H1 (cell line): ENCODE results near the gene COL5A1. TPM values are rescaled to one million over a fixed set of nuclear protein-coding genes. Genes with fewer than 3 reads are reported as not detected.

ENCODE experiments used
- CTCF ChIA-PET: fragments of 300-600 bp; sonication (Branson Sonifier 250); formaldehyde crosslinking; loops from one replicate; lab custom pipeline; 2021; ENCODE audit not compliant: partially characterized antibody; lab: Charles Lee
- POLR2A ChIA-PET: fragments of 300-600 bp; sonication (Branson Sonifier 250); formaldehyde crosslinking; loops from one replicate; lab custom pipeline; 2021; ENCODE audit warnings: inconsistent platforms; ENCODE audit not compliant: partially characterized antibody; lab: Charles Lee
- DNase-seq, 2 experiments: peaks; one replicate each; pipeline versions ENCODE4 v3.0.0 to v3.0.0-alpha.2; 2010 to 2022; ENCODE audit warnings: low spot score in 2 of 2, low read depth in 1 of 2, mixed read lengths in 1 of 2
- FAIRE-seq: peaks from 2 replicates; lab custom pipeline; 2011; peaks lifted over from hg19 to GRCh38; lab: Jason Lieb, UNC
- H2AFZ ChIP-seq: 2 replicates; pipeline ENCODE4 v1.8.1; 2012; ENCODE audit warnings: low read length, inconsistent platforms
- H2AK5ac ChIP-seq: 2 replicates; pipeline ENCODE4 v1.6.1; 2013; ENCODE audit warnings: low read depth, low read length
- H2BK120ac ChIP-seq: replicated peaks from 2 replicates; pipeline ENCODE3; 2013; ENCODE audit warnings: low read depth, low read length, inconsistent platforms
- H2BK12ac ChIP-seq: 2 replicates; pipeline ENCODE4 v1.6.1; 2013; ENCODE audit warnings: low read depth, low read length
- H2BK15ac ChIP-seq: 2 replicates; pipeline ENCODE4 v1.6.1; 2013; ENCODE audit warnings: low read length
- H2BK20ac ChIP-seq: 2 replicates; pipeline ENCODE4 v1.6.1; 2013; ENCODE audit warnings: low read length
- H2BK5ac ChIP-seq: 2 replicates; pipeline ENCODE4 v1.6.1; 2013; ENCODE audit warnings: low read depth, low read length
- H3K14ac ChIP-seq: 2 replicates; pipeline ENCODE4 v1.6.1; 2013; ENCODE audit warnings: inconsistent platforms; ENCODE audit not compliant: insufficient read length
- H3K18ac ChIP-seq: 2 replicates; pipeline ENCODE4 v1.6.1; 2013; ENCODE audit warnings: low read length; ENCODE audit errors: extremely low read depth
- H3K23ac ChIP-seq: 2 replicates; pipeline ENCODE4 v1.6.1; 2013; ENCODE audit warnings: inconsistent platforms; ENCODE audit not compliant: insufficient read length
- H3K23me2 ChIP-seq: 2 replicates; pipeline ENCODE4 v1.6.1; 2013; ENCODE audit warnings: low read depth, low read length
- H3K27ac ChIP-seq: 2 replicates; pipeline ENCODE4 v1.6.1; 2011; ENCODE audit warnings: low read depth, low read length, inconsistent platforms
- H3K27me3 ChIP-seq, 4 experiments: replicated peaks in 1 of 4; 1 replicate in 1 of 4; 2 replicates in 3 of 4; pipeline versions ENCODE4 v1.6.1 to v1.8.1; 2011 to 2013; ENCODE audit warnings: low read length in 3 of 4, mild to moderate bottlenecking in 3 of 4, inconsistent platforms in 2 of 4, mixed read lengths in 2 of 4, moderate library complexity in 1 of 4; ENCODE audit not compliant: control insufficient read depth in 3 of 4, insufficient read depth in 3 of 4; ENCODE audit errors: extremely low read depth in 1 of 4
- H3K36me3 ChIP-seq, 4 experiments: 2 replicates each; pipeline versions ENCODE4 v1.6.1 to v1.8.1; 2011 to 2013; ENCODE audit warnings: mild to moderate bottlenecking in 4 of 4, low read length in 3 of 4, moderate library complexity in 2 of 4, control low read depth in 1 of 4, inconsistent platforms in 1 of 4; ENCODE audit not compliant: insufficient read depth in 4 of 4, control insufficient read depth in 2 of 4
- H3K4ac ChIP-seq: replicated peaks from 2 replicates; pipeline ENCODE3; 2013; ENCODE audit warnings: low read length, low read depth, mixed read lengths, inconsistent platforms; ENCODE audit not compliant: insufficient read length
- H3K4me1 ChIP-seq, 4 experiments: replicated peaks in 1 of 4; 1 replicate in 1 of 4; 2 replicates in 3 of 4; pipeline versions ENCODE4 v1.6.1 to v1.8.1; 2011 to 2013; ENCODE audit warnings: low read length in 3 of 4, inconsistent platforms in 2 of 4, mixed read lengths in 1 of 4; ENCODE audit not compliant: insufficient read depth in 4 of 4, control insufficient read depth in 3 of 4
- H3K4me2 ChIP-seq, 2 experiments: 2 replicates each; pipeline versions ENCODE4 v1.6.1 to v1.8.1; 2011 to 2013; ENCODE audit warnings: low read depth in 2 of 2, low read length in 2 of 2, control low read depth in 1 of 2, inconsistent platforms in 1 of 2, mild to moderate bottlenecking in 1 of 2; ENCODE audit not compliant: insufficient read depth in 1 of 2
- H3K4me3 ChIP-seq, 4 experiments: fragments of 200-600, 300-600 bp in 1 of 4; sonication (generic), shearing (Covaris generic), sonication (Bioruptor Twin) in 1 of 4; 2 replicates each; pipeline versions ENCODE4 v1.5.1 to v1.8.1; 2011 to 2016; ENCODE audit warnings: low read length in 4 of 4, low read depth in 3 of 4, control low read depth in 2 of 4, inconsistent platforms in 2 of 4, mild to moderate bottlenecking in 2 of 4, mixed read lengths in 1 of 4, moderate library complexity in 1 of 4; ENCODE audit not compliant: insufficient read depth in 2 of 4; ENCODE audit errors: extremely low read depth in 1 of 4
- H3K56ac ChIP-seq: replicated peaks from 2 replicates; pipeline ENCODE3; 2013; ENCODE audit warnings: low read depth, mild to moderate bottlenecking, mixed read lengths, low read length, inconsistent platforms; ENCODE audit not compliant: insufficient read length
- H3K79me1 ChIP-seq: 2 replicates; pipeline ENCODE4 v1.6.1; 2013; ENCODE audit warnings: low read depth, low read length, control low read depth
- H3K79me2 ChIP-seq, 2 experiments: 2 replicates each; pipeline versions ENCODE4 v1.6.1 to v1.8.1; 2012 to 2013; ENCODE audit warnings: low read length in 2 of 2, mild to moderate bottlenecking in 2 of 2, inconsistent platforms in 1 of 2; ENCODE audit not compliant: insufficient read depth in 2 of 2, control insufficient read depth in 1 of 2
- H3K9ac ChIP-seq, 4 experiments: replicated peaks in 1 of 4; 1 replicate in 1 of 4; 2 replicates in 3 of 4; pipeline versions ENCODE4 v1.6.1 to v1.8.1; 2011 to 2013; ENCODE audit warnings: low read depth in 3 of 4, low read length in 3 of 4, control low read depth in 2 of 4, mild to moderate bottlenecking in 2 of 4, moderate library complexity in 2 of 4, inconsistent platforms in 1 of 4; ENCODE audit errors: extremely low read depth in 1 of 4
- H3K9me3 ChIP-seq, 2 experiments: 2 replicates each; pipeline versions ENCODE4 v1.6.1 to v1.8.1; 2012 to 2013; ENCODE audit warnings: mild to moderate bottlenecking in 2 of 2, moderate library complexity in 2 of 2, control low read depth in 1 of 2, inconsistent platforms in 1 of 2, low read depth in 1 of 2, low read length in 1 of 2, mixed read lengths in 1 of 2; ENCODE audit not compliant: insufficient read depth in 2 of 2
- H4K20me1 ChIP-seq, 2 experiments: replicated peaks in 1 of 2; 2 replicates each; pipeline versions ENCODE3 to v1.8.1; 2011 to 2013; ENCODE audit warnings: inconsistent platforms in 2 of 2, low read length in 2 of 2, mild to moderate bottlenecking in 1 of 2; ENCODE audit not compliant: insufficient read depth in 2 of 2, control insufficient read depth in 1 of 2
- H4K5ac ChIP-seq: 2 replicates; pipeline ENCODE4 v1.6.1; 2013; ENCODE audit warnings: low read length, low read depth, mixed read lengths, inconsistent platforms; ENCODE audit not compliant: insufficient read length
- H4K8ac ChIP-seq: 2 replicates; pipeline ENCODE4 v1.8.0; 2013; ENCODE audit warnings: mild to moderate bottlenecking, moderate library complexity, low read length, inconsistent platforms; ENCODE audit not compliant: insufficient read depth; ENCODE audit errors: extremely low read depth
- H4K91ac ChIP-seq: replicated peaks from 2 replicates; pipeline ENCODE3; 2013; ENCODE audit warnings: low read length, mixed read lengths, inconsistent platforms; ENCODE audit not compliant: insufficient read length
- CREB1 ChIP-seq: IDR thresholded peaks from 2 replicates; pipeline ENCODE4 v1.6.1; 2012; ENCODE audit warnings: inconsistent platforms
- CTBP2 ChIP-seq: IDR thresholded peaks from 2 replicates; pipeline ENCODE4 v1.7.0; 2011; ENCODE audit warnings: borderline replicate concordance, mild to moderate bottlenecking, moderate library complexity, mixed read lengths, low read length; ENCODE audit not compliant: insufficient read depth, insufficient read length
- FOSL1 ChIP-seq: IDR thresholded peaks from 2 replicates; pipeline ENCODE4 v1.6.1; 2011; ENCODE audit warnings: mild to moderate bottlenecking, low read depth, low read length, moderate library complexity; ENCODE audit not compliant: insufficient read depth
- GABPA ChIP-seq: IDR thresholded peaks from 2 replicates; pipeline ENCODE4 v1.6.1; 2011; ENCODE audit warnings: mild to moderate bottlenecking, low read length, moderate library complexity, borderline replicate concordance; ENCODE audit not compliant: insufficient read depth
- NRF1 ChIP-seq: IDR thresholded peaks from 2 replicates; pipeline ENCODE4 v1.6.1; 2011; ENCODE audit warnings: mild to moderate bottlenecking, low read depth, low read length, improper control_type of control experiment
- RNF2 ChIP-seq: fragments of 200-900, 300-1000 bp; sonication (generic); IDR thresholded peaks from 2 replicates; pipeline ENCODE4 v1.7.1; 2016; ENCODE audit warnings: borderline replicate concordance, low read depth, mild to moderate bottlenecking, antibody characterized with exemption, low read length; ENCODE audit not compliant: poor library complexity, severe bottlenecking; ENCODE audit errors: missing control alignments
- SIN3A ChIP-seq, 2 experiments: IDR thresholded peaks in 1 of 2; conservative IDR thresholded peaks in 1 of 2; 2 replicates each; pipeline ENCODE4 v1.6.1; 2011 to 2012; ENCODE audit warnings: low read length in 2 of 2, improper control_type of control experiment in 1 of 2, low read depth in 1 of 2, mild to moderate bottlenecking in 1 of 2
- SIRT6 ChIP-seq: IDR thresholded peaks from one replicate; pipeline ENCODE4 v1.7.1; 2012; ENCODE audit warnings: low read length, inconsistent platforms
- SP4 ChIP-seq: IDR thresholded peaks from 2 replicates; pipeline ENCODE4 v1.6.1; 2012; ENCODE audit warnings: low read length, inconsistent platforms
- TAF1 ChIP-seq: IDR thresholded peaks from 2 replicates; pipeline ENCODE4 v1.6.1; 2011; ENCODE audit warnings: mild to moderate bottlenecking, low read depth, low read length
- TAF7 ChIP-seq: optimal IDR thresholded peaks from 2 replicates; pipeline ENCODE3; 2011; ENCODE audit warnings: low read depth, mild to moderate bottlenecking, inconsistent platforms, low read length, moderate library complexity, borderline replicate concordance
- WGBS, 2 experiments: shearing (Covaris generic) in 1 of 2; methylation state at CpG; one replicate each; pipeline versions ENCODE4 v1.1.6 to v1.1.7; 2013 to 2015; ENCODE audit warnings: low lambda C conversion rate in 2 of 2, mixed read lengths in 2 of 2, inconsistent platforms in 1 of 2, low coverage in 1 of 2, missing lambda C conversion rate in 1 of 2; ENCODE audit not compliant: insufficient replicate concordance in 2 of 2, insufficient coverage in 1 of 2, insufficient read length in 1 of 2; ENCODE audit errors: extremely low coverage in 1 of 2, missing lambda C conversion rate in 1 of 2; 5-methylcytosine and 5-hydroxymethylcytosine counted together
- polyA plus RNA-seq, 7 experiments: library from polyadenylated mRNA; depleted of rRNA in 3 of 7; stranded (reverse) in 5 of 7; unstranded in 2 of 7; fragments of >200 nt in 5 of 7; fragments of 200-250 nt in 2 of 7; gene quantifications; 1 replicate in 5 of 7; 2 replicates in 1 of 7; 4 replicates in 1 of 7; pipeline versions ENCODE4 v1.2.1 to v1.2.3, GENCODE V29; 2011 to 2013; ENCODE audit warnings: missing spikeins in 2 of 7, mixed read lengths in 2 of 7
- total RNA-seq: library from RNA; stranded (reverse); fragmentation: NEBNext Ultra II Directional; extraction: Animal tissue kit (Norgen Biotek cat#: 25700); gene quantifications from 2 replicates; pipeline ENCODE4 v1.2.1, GENCODE V29; 2021
- TF ChIP-seq, protein P1 (sequence below): IDR thresholded peaks from 2 replicates; pipeline ENCODE4 v1.6.1; 2012; ENCODE audit warnings: inconsistent platforms

The COL5A1 gene
- total and polyA plus RNA-seq, 2 of the 8 experiments (the other 6 are each of a cell fraction or from before 2014, with no cell fraction given), result 3.8 to 12.0 TPM

DNA sequence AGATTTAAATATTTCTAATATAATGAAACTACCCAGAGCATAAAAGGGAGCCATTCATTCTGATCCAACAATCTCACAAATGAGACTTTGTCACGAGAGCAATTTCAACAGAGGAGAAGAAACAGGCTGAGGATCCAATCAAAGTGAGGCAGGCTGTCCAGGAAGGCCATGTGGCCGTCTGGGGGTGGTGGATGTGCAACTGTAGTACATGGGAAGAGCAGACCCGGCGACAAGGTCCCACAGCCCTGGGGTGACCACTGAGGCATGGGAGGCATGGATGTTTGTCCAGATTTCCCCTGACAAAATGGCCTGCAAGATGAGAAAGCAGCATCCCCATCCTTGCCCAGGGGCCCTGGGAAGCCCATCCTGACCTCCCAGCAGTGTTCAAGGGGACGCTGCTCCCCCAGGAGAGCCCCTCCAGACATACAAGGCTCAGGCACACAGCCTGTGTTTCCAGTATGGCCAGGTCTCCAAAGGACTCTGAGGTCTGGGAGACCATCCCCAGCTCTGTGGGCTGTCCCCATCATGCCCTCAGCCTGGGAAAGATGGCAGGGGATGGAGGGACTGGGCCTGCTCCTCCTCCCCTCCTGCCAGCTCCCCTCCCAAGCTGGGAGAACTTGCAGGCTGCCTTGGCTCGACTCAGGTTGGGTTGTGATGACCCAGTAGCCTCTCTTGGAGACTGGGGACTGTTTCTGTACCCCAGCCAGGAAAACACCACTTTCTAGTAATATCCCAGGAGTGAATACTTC is 211.5 kb downstream of the COL5A1 start:
- Histone ChIP-seq H3K27me3 (no peaks in the 10 kb centered on the region), H4K91ac (no peak overlapping the region), H4K20me1 (no peaks in the 10 kb centered on the region), H3K79me1 (no peaks in the 10 kb centered on the region), H2BK5ac (no peak overlapping the region), H3K4me2 (no peak overlapping the region), H3K14ac (no peak overlapping the region), H4K8ac (no peak overlapping the region), H2AFZ (no peak overlapping the region), H3K27ac (no peak overlapping the region), H3K4ac (no peak overlapping the region), H3K36me3 (no peaks in the 10 kb centered on the region), H3K4me3 (no peak overlapping the region), H3K23ac (no peak overlapping the region), H3K9me3 (peaks cover 23 to 29% of the 10 kb centered on the region in 2 experiments), H3K9ac (no peak overlapping the region), H2BK15ac (no peak overlapping the region), H3K79me2 (no peaks in the 10 kb centered on the region), H3K18ac (no peak overlapping the region), H3K56ac (no peak overlapping the region), H2BK12ac (no peak overlapping the region), H2AK5ac (no peak overlapping the region), H2BK120ac (no peak overlapping the region), H3K23me2 (no peaks in the 10 kb centered on the region), H4K5ac (no peak overlapping the region), H2BK20ac (no peak overlapping the region), H3K4me1 (no peaks in the 10 kb centered on the region)
- no peak for FAIRE-seq
- ChIA-PET POLR2A (no interaction called here), CTCF (interaction anchor here (0.9 to 2.0 kb wide), 2 partner anchors 13 to 55 kb away, joined by 3 to 6 read pairs; no protein-coding TSS in a partner anchor)
- no peak for DNase-seq
- 85% methylated on average over 6 of the region's 6 CpGs; no CpG with 5 or more reads in 1 of the 2 experiments for WGBS, 2 experiments
- TF ChIP-seq CREB1, result no peak
- no peak for TF ChIP-seq SIRT6
- TF ChIP-seq TAF1, result no peak
- no peak for TF ChIP-seq SP4
- no peak for TF ChIP-seq NRF1
- TF ChIP-seq GABPA, result no peak
- TF ChIP-seq, protein P1, sequence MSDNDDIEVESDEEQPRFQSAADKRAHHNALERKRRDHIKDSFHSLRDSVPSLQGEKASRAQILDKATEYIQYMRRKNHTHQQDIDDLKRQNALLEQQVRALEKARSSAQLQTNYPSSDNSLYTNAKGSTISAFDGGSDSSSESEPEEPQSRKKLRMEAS, result no peak
- TF ChIP-seq TAF7, result no peak
- TF ChIP-seq FOSL1, result no peak
- no peak for TF ChIP-seq RNF2
- no peak for TF ChIP-seq SIN3A (conservative IDR thresholded peaks at IDR 0.05 in 1 of 2, IDR thresholded peaks at IDR 0.05 in 1 of 2; ENCODE audit: low read depth in 1 of 2, low read length in 2 of 2)
- no peak for TF ChIP-seq CTBP2
